ENCODE data around the gene PLPP6.

The PLPP6 gene

DNA sequence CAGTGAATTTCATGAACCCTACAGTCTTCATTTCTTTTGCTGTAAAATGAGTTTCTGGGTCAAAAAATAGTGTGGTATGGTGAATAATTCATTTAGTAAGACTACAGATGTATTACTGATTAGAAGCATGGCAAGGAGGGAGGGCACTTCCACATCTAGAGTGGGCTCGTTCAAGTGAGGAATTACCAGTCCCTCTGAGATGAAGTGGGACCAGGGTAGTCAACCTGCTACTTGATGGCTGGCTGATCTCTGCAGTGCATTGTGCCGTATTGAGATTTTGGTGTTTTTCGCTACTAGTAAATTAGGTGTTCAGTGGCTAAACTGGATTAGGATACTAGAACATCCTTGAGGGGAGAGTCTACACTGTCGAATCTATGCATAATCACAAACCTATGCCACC lies 28.1 kb downstream of the PLPP6 start:
- Histone ChIP-seq H3K4me3 (ENCODE audit: low read length in 2 of 2) (no peak overlapping the region), H3K9ac (ENCODE audit: low read length in 2 of 2) (no peak overlapping the region), H3K9me3 (ENCODE audit: control insufficient read depth in 2 of 2, low read length in 2 of 2) (no peaks in the 10 kb centered on the region), H3K27me3 (ENCODE audit: control insufficient read depth in 1 of 2, insufficient read depth in 2 of 2, low read length in 2 of 2) (no peaks in the 10 kb centered on the region), H3K27ac (ENCODE audit: low read length) (no peak overlapping the region), H3K4me1 (ENCODE audit: control insufficient read depth, insufficient read depth, low read length) (no peaks in the 10 kb centered on the region), H3K36me3 (ENCODE audit: control insufficient read depth in 2 of 2, insufficient read depth in 2 of 2, low read length in 2 of 2) (peaks cover 12 to 18% of the 10 kb centered on the region in 2 donors)

DNA sequence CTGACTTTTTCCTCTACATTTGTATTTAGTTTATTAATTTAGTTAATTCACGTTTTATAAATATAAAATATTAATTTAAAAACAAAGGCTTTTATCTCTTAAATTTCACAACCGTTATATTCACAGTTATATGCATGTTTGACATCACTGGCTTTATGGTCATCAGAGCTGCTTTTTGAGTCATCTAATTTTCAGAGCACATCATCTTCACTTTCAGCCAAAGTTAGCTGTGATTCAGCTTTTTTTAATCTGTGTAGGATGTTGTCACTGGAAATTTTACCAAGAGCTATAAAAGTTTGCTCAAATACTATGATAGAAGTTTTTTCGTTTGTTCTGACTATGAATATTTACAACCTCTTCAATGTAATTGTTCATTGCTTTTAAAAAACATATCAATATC lies 29.7 kb downstream of the PLPP6 start:
- H3K4me3 ChIP-seq (ENCODE audit: low read length in 2 of 2): no peak overlapping the region
- H3K27ac ChIP-seq (ENCODE audit: low read length): no peak overlapping the region
- H3K36me3 ChIP-seq (ENCODE audit: control insufficient read depth in 2 of 2, insufficient read depth in 2 of 2, low read length in 2 of 2): peaks cover 7 to 16% of the 10 kb centered on the region in 2 donors
- no peak overlapping the region for H3K9ac ChIP-seq (ENCODE audit: low read length in 2 of 2)
- H3K9me3 ChIP-seq (ENCODE audit: control insufficient read depth in 2 of 2, low read length in 2 of 2): no peaks in the 10 kb centered on the region
- H3K27me3 ChIP-seq (ENCODE audit: control insufficient read depth in 1 of 2, insufficient read depth in 2 of 2, low read length in 2 of 2): no peaks in the 10 kb centered on the region
- no peaks in the 10 kb centered on the region for H3K4me1 ChIP-seq (ENCODE audit: control insufficient read depth, insufficient read depth, low read length)

DNA sequence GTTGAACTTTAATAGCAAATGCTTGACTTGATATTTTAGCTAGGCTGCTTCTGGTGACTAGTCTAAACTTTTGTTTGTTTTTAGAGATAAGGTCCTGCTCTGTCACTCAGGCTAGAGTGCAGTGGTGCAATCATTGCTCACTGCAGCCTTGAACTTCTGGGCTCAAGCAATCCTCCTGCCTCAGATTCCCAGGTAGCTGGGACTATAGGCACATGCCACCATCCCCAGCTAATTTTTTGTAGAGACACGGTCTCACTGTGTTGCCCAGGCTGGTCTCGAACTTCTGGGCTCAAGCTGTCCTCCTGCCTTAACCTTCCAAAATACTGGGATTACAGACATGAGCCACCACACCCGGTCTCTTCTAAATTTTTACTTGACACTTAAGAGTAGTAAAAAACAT lies 38.0 kb downstream of the PLPP6 start:
- peaks cover 14 to 27% of the 10 kb centered on the region in 2 donors for H3K36me3 ChIP-seq (ENCODE audit: control insufficient read depth in 2 of 2, insufficient read depth in 2 of 2, low read length in 2 of 2)
- no peaks in the 10 kb centered on the region for H3K4me1 ChIP-seq (ENCODE audit: control insufficient read depth, insufficient read depth, low read length)
- H3K9ac ChIP-seq (ENCODE audit: low read length in 2 of 2): no peak overlapping the region
- H3K9me3 ChIP-seq (ENCODE audit: control insufficient read depth in 2 of 2, low read length in 2 of 2): no peaks in the 10 kb centered on the region
- no peaks in the 10 kb centered on the region for H3K27me3 ChIP-seq (ENCODE audit: control insufficient read depth in 1 of 2, insufficient read depth in 2 of 2, low read length in 2 of 2)
- H3K27ac ChIP-seq (ENCODE audit: low read length): no peak overlapping the region
- no peak overlapping the region for H3K4me3 ChIP-seq (ENCODE audit: low read length in 2 of 2)

- Histone ChIP-seq H3K9ac (ENCODE audit: low read length in 2 of 2) (no peak overlapping the region), H3K4me1 (ENCODE audit: control insufficient read depth, insufficient read depth, low read length) (no peaks in the 10 kb centered on the region), H3K4me3 (ENCODE audit: low read length in 2 of 2) (no peak overlapping the region), H3K36me3 (ENCODE audit: control insufficient read depth in 2 of 2, insufficient read depth in 2 of 2, low read length in 2 of 2) (peaks cover 14 to 33% of the 10 kb centered on the region in 2 donors), H3K27ac (ENCODE audit: low read length) (no peak overlapping the region), H3K9me3 (ENCODE audit: control insufficient read depth in 2 of 2, low read length in 2 of 2) (no peaks in the 10 kb centered on the region), H3K27me3 (ENCODE audit: control insufficient read depth in 1 of 2, insufficient read depth in 2 of 2, low read length in 2 of 2) (no peaks in the 10 kb centered on the region)
Observed at GRCh38 chr9:4700932-4701331, 38.8 kb downstream of the PLPP6 start.

GRCh38 chr9:4701526-4701925 lies 39.4 kb downstream of the PLPP6 start:
- Histone ChIP-seq H3K36me3 (ENCODE audit: control insufficient read depth in 2 of 2, insufficient read depth in 2 of 2, low read length in 2 of 2) (peaks cover 14 to 35% of the 10 kb centered on the region in 2 donors), H3K27me3 (ENCODE audit: control insufficient read depth in 1 of 2, insufficient read depth in 2 of 2, low read length in 2 of 2) (no peaks in the 10 kb centered on the region), H3K9ac (ENCODE audit: low read length in 2 of 2) (no peak overlapping the region), H3K4me3 (ENCODE audit: low read length in 2 of 2) (no peak overlapping the region), H3K9me3 (ENCODE audit: control insufficient read depth in 2 of 2, low read length in 2 of 2) (no peaks in the 10 kb centered on the region), H3K4me1 (ENCODE audit: control insufficient read depth, insufficient read depth, low read length) (no peaks in the 10 kb centered on the region), H3K27ac (ENCODE audit: low read length) (no peak overlapping the region)

- Histone ChIP-seq H3K36me3 (ENCODE audit: control insufficient read depth in 2 of 2, insufficient read depth in 2 of 2, low read length in 2 of 2) (peaks cover 14 to 27% of the 10 kb centered on the region in 2 donors), H3K9me3 (ENCODE audit: control insufficient read depth in 2 of 2, low read length in 2 of 2) (no peaks in the 10 kb centered on the region), H3K4me1 (ENCODE audit: control insufficient read depth, insufficient read depth, low read length) (no peaks in the 10 kb centered on the region), H3K27ac (ENCODE audit: low read length) (no peak overlapping the region), H3K4me3 (ENCODE audit: low read length in 2 of 2) (no peak overlapping the region), H3K9ac (ENCODE audit: low read length in 2 of 2) (no peak overlapping the region), H3K27me3 (ENCODE audit: control insufficient read depth in 1 of 2, insufficient read depth in 2 of 2, low read length in 2 of 2) (no peaks in the 10 kb centered on the region)
Observed at GRCh38 chr9:4704129-4704528, 42.0 kb downstream of the PLPP6 start.

DNA sequence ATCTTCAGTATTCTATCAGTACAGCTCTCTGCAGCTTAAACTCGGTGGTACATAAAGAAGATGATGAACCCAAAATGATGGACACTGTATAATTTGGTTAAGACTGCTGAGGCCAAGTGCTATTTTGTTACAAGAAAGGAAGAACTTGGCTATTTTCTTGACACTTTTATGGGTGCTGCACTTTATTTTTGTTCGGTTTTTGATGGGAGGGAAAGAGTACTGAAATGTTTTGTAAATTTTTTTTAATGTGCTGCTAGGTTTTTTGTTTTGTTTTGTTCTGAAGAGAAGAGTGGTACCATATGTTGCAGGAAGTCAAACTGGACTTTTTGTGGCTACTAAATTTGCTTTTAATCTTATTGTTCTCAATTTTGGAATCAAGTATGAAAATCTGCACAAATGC lies 43.9 kb downstream of the PLPP6 start:
- H3K4me3 ChIP-seq (ENCODE audit: low read length in 2 of 2): no peak overlapping the region
- no peaks in the 10 kb centered on the region for H3K4me1 ChIP-seq (ENCODE audit: control insufficient read depth, insufficient read depth, low read length)
- no peak overlapping the region for H3K27ac ChIP-seq (ENCODE audit: low read length)
- H3K9ac ChIP-seq (ENCODE audit: low read length in 2 of 2): no peak overlapping the region
- no peaks in the 10 kb centered on the region for H3K27me3 ChIP-seq (ENCODE audit: control insufficient read depth in 1 of 2, insufficient read depth in 2 of 2, low read length in 2 of 2)
- H3K36me3 ChIP-seq (ENCODE audit: control insufficient read depth in 2 of 2, insufficient read depth in 2 of 2, low read length in 2 of 2): peaks cover 9 to 27% of the 10 kb centered on the region in 2 donors
- H3K9me3 ChIP-seq (ENCODE audit: control insufficient read depth in 2 of 2, low read length in 2 of 2): no peaks in the 10 kb centered on the region

DNA sequence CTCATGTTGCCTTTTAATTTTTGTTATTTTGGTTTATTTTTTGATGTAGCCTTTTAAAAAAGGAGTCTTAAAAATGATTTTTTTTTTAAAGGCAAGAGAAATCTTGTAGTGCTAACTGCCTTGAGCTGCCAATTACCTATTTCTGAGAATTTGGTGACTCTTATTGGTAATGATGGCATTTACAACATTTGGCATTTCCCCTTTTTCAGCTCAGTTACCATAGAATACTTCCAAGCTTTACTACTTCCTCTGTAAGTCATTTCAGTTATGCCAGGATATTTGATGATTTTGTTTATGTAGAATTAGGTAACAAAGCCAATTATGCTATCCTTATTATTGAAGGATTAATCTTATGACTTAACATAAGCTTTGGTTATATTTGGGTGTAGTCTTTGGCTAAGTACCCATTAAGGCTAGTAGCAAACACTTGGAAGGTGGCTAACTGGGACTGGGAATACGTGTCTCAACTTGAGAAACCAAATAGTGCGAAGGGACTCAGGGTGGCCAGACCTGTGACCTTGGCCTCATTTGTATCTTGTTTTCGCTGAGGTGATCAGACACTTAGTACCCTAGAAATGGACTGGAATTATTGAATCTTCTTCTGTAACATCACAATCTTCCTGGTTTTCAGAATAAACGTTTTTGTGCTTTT lies 45.0 kb downstream of the PLPP6 start:
- Histone ChIP-seq H3K36me3 (ENCODE audit: control insufficient read depth in 2 of 2, insufficient read depth in 2 of 2, low read length in 2 of 2) (peaks cover 6 to 20% of the 10 kb centered on the region in 2 donors), H3K4me1 (ENCODE audit: control insufficient read depth, insufficient read depth, low read length) (no peaks in the 10 kb centered on the region), H3K27me3 (ENCODE audit: control insufficient read depth in 1 of 2, insufficient read depth in 2 of 2, low read length in 2 of 2) (no peaks in the 10 kb centered on the region), H3K9me3 (ENCODE audit: control insufficient read depth in 2 of 2, low read length in 2 of 2) (no peaks in the 10 kb centered on the region), H3K4me3 (ENCODE audit: low read length in 2 of 2) (no peak overlapping the region), H3K27ac (ENCODE audit: low read length) (no peak overlapping the region), H3K9ac (ENCODE audit: low read length in 2 of 2) (no peak overlapping the region)

DNA sequence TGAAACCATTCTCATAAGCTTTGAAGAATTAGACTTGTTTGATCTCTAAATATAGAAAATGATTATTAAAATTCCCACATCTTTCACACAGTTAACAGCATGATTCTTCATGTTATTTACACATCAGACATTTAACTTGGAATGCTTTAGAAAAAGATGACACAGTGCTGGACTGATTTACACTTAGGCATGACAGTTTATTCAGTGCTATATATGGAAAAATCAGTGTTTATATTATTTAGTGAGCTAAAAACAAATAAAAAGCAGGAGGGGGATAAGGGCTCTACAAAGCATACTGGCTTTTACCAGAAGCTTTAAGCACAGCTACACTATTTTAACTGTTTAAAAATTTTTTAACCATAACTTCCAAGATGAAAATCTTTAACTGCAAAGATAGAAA lies 47.3 kb downstream of the PLPP6 start:
- Histone ChIP-seq H3K27ac (ENCODE audit: low read length) (no peak overlapping the region), H3K36me3 (ENCODE audit: control insufficient read depth in 2 of 2, insufficient read depth in 2 of 2, low read length in 2 of 2) (peaks cover 3 to 24% of the 10 kb centered on the region in 2 donors), H3K4me1 (ENCODE audit: control insufficient read depth, insufficient read depth, low read length) (no peaks in the 10 kb centered on the region), H3K9me3 (ENCODE audit: control insufficient read depth in 2 of 2, low read length in 2 of 2) (no peaks in the 10 kb centered on the region), H3K27me3 (ENCODE audit: control insufficient read depth in 1 of 2, insufficient read depth in 2 of 2, low read length in 2 of 2) (no peaks in the 10 kb centered on the region), H3K4me3 (ENCODE audit: low read length in 2 of 2) (no peak overlapping the region), H3K9ac (ENCODE audit: low read length in 2 of 2) (no peak overlapping the region)

- no peaks in the 10 kb centered on the region for H3K9me3 ChIP-seq (ENCODE audit: control insufficient read depth in 2 of 2, low read length in 2 of 2)
- H3K4me3 ChIP-seq (ENCODE audit: low read length in 2 of 2): no peak overlapping the region
- no peaks in the 10 kb centered on the region for H3K4me1 ChIP-seq (ENCODE audit: control insufficient read depth, insufficient read depth, low read length)
- no peak overlapping the region for H3K27ac ChIP-seq (ENCODE audit: low read length)
- H3K36me3 ChIP-seq (ENCODE audit: control insufficient read depth in 2 of 2, insufficient read depth in 2 of 2, low read length in 2 of 2): peaks cover 23 to 42% of the 10 kb centered on the region in 2 donors
- no peak overlapping the region for H3K9ac ChIP-seq (ENCODE audit: low read length in 2 of 2)
- H3K27me3 ChIP-seq (ENCODE audit: control insufficient read depth in 1 of 2, insufficient read depth in 2 of 2, low read length in 2 of 2): no peaks in the 10 kb centered on the region
Observed at GRCh38 chr9:4713849-4714248, 51.8 kb downstream of the PLPP6 start.

GRCh38 chr9:4714266-4715016 lies 52.3 kb downstream of the PLPP6 start:
- H3K4me1 ChIP-seq (ENCODE audit: control insufficient read depth, insufficient read depth, low read length): no peaks in the 10 kb centered on the region
- no peak overlapping the region for H3K27ac ChIP-seq (ENCODE audit: low read length)
- H3K4me3 ChIP-seq (ENCODE audit: low read length in 2 of 2): no peak overlapping the region
- H3K9ac ChIP-seq (ENCODE audit: low read length in 2 of 2): no peak overlapping the region
- H3K27me3 ChIP-seq (ENCODE audit: control insufficient read depth in 1 of 2, insufficient read depth in 2 of 2, low read length in 2 of 2): no peaks in the 10 kb centered on the region
- no peaks in the 10 kb centered on the region for H3K9me3 ChIP-seq (ENCODE audit: control insufficient read depth in 2 of 2, low read length in 2 of 2)
- H3K36me3 ChIP-seq (ENCODE audit: control insufficient read depth in 2 of 2, insufficient read depth in 2 of 2, low read length in 2 of 2): peaks cover 25 to 45% of the 10 kb centered on the region in 2 donors

Data from stomach smooth muscle (tissue), 2 donors.